SK-N-MC (cell line): ENCODE measurements around the gene MED27.

Source experiments
- DNase-seq: peaks from one replicate; pipeline ENCODE4 v3.0.0-alpha.2; 2011; ENCODE audit warnings: low read depth, low spot score
- H3K27ac ChIP-seq: fragments of 200-600 bp; sonication (generic); 2 replicates; pipeline ENCODE4 v1.5.1; 2016; ENCODE audit warnings: mixed run types
- H3K36me3 ChIP-seq: fragments of 200-600 bp; sonication (generic); 2 replicates; pipeline ENCODE4 v1.6.1; 2017; ENCODE audit warnings: antibody characterized with exemption, low read length, mixed read lengths; ENCODE audit not compliant: insufficient read depth
- H3K4me3 ChIP-seq: fragments of 200-600 bp; sonication (generic); 2 replicates; pipeline ENCODE4 v1.5.1; 2016
- H3K9ac ChIP-seq: fragments of 200-600 bp; sonication (generic); 2 replicates; pipeline ENCODE4 v1.8.0; 2017; ENCODE audit warnings: mixed run types, mixed read lengths; ENCODE audit not compliant: insufficient read length
- H3K9me3 ChIP-seq: fragments of 200-600 bp; sonication (generic); 2 replicates; pipeline ENCODE4 v1.6.1; 2017; ENCODE audit warnings: low read depth, mild to moderate bottlenecking, antibody characterized with exemption, low read length, moderate library complexity, mixed read lengths
- EZH2 ChIP-seq: fragments of 200-600 bp; sonication (generic); IDR thresholded peaks from one replicate; pipeline ENCODE4 v1.6.1; 2017; ENCODE audit warnings: antibody characterized with exemption
- FOXP2 ChIP-seq: optimal IDR thresholded peaks from 2 replicates; pipeline ENCODE3; 2011; ENCODE audit warnings: mild to moderate bottlenecking, moderate library complexity; ENCODE audit not compliant: insufficient read depth; ENCODE audit errors: extremely low read length, control extremely low read depth
- POLR2AphosphoS5 ChIP-seq: IDR thresholded peaks from 2 replicates; pipeline ENCODE4 v1.6.1; 2012; ENCODE audit warnings: mild to moderate bottlenecking, low read depth, low read length, borderline replicate concordance

Gene MED27

GRCh38 chr9:132079391-132080091 is at the start of gene MED27:
MED27 (minus strand) TSS chr9:132079867; CDS start chr9:132079844, 23 bp downstream.
- TF ChIP-seq EZH2 (no peak), POLR2AphosphoS5 (peak; percentile 67; the same call in 1 of the 2 replicates), FOXP2 (no peak)
- H3K27ac ChIP-seq: no peak within 1 kb of the TSS
- peak within 1 kb of the TSS; percentile 77 for H3K9ac ChIP-seq

GRCh38 chr9:132127888-132128534 is 48.3 kb upstream of the MED27 start:
- TF ChIP-seq EZH2 (no peak), POLR2AphosphoS5 (no peak), FOXP2 (no peak)
- DNase-seq: no peak
- Histone ChIP-seq H3K4me3 (no peak overlapping the region), H3K9me3 (no peaks in the 10 kb centered on the region), H3K36me3 (no peaks in the 10 kb centered on the region), H3K9ac (no peak overlapping the region), H3K27ac (no peak overlapping the region)

More at GRCh38 chr9:132079391-132080091, at the start of gene MED27:
- Histone ChIP-seq H3K4me3 (peak within 1 kb of the TSS; percentile 83), H3K9me3 (no peaks in the 10 kb centered on the region), H3K36me3 (peaks cover 23% of the 10 kb centered on the region)
- peak; percentile 70 for DNase-seq

GRCh38 chr9:132126680-132127236 is 47.1 kb upstream of the MED27 start:
- no peak for DNase-seq
- TF ChIP-seq FOXP2 (no peak), POLR2AphosphoS5 (no peak), EZH2 (no peak)
- H3K36me3 ChIP-seq: no peaks in the 10 kb centered on the region
- H3K4me3 ChIP-seq: no peak overlapping the region
- H3K9me3 ChIP-seq: no peaks in the 10 kb centered on the region
- no peak overlapping the region for H3K27ac ChIP-seq
- H3K9ac ChIP-seq: no peak overlapping the region

GRCh38 chr9:132125944-132126679 is 46.4 kb upstream of the MED27 start:
- DNase-seq: no peak
- TF ChIP-seq FOXP2 (no peak), EZH2 (no peak), POLR2AphosphoS5 (no peak)
- Histone ChIP-seq H3K4me3 (no peak overlapping the region), H3K9ac (no peak overlapping the region), H3K36me3 (no peaks in the 10 kb centered on the region), H3K27ac (no peak overlapping the region), H3K9me3 (no peaks in the 10 kb centered on the region)

GRCh38 chr9:132125361-132125760 is 45.7 kb upstream of the MED27 start:
- no peak for TF ChIP-seq EZH2
- TF ChIP-seq FOXP2: no peak
- TF ChIP-seq POLR2AphosphoS5: no peak
- H3K4me3 ChIP-seq: no peak overlapping the region

GRCh38 chr9:132124800-132125199 is 45.1 kb upstream of the MED27 start:
- no peak overlapping the region for H3K27ac ChIP-seq
- H3K9ac ChIP-seq: no peak overlapping the region
- no peak for DNase-seq
- H3K4me3 ChIP-seq: no peak overlapping the region
- TF ChIP-seq EZH2 (no peak), FOXP2 (no peak), POLR2AphosphoS5 (no peak)
- H3K36me3 ChIP-seq: no peaks in the 10 kb centered on the region
- H3K9me3 ChIP-seq: no peaks in the 10 kb centered on the region

More at GRCh38 chr9:132125361-132125760, 45.7 kb upstream of the MED27 start:
- Histone ChIP-seq H3K36me3 (no peaks in the 10 kb centered on the region), H3K27ac (no peak overlapping the region), H3K9ac (no peak overlapping the region), H3K9me3 (no peaks in the 10 kb centered on the region)
- no peak for DNase-seq

GRCh38 chr9:132121021-132121420 is 41.4 kb upstream of the MED27 start:
- H3K9me3 ChIP-seq: no peaks in the 10 kb centered on the region
- no peaks in the 10 kb centered on the region for H3K36me3 ChIP-seq
- no peak overlapping the region for H3K27ac ChIP-seq
- no peak overlapping the region for H3K9ac ChIP-seq
- H3K4me3 ChIP-seq: no peak overlapping the region
- TF ChIP-seq FOXP2: no peak
- TF ChIP-seq EZH2: no peak
- DNase-seq: no peak

- no peak for DNase-seq
- TF ChIP-seq EZH2 (no peak), FOXP2 (no peak), POLR2AphosphoS5 (no peak)
- H3K36me3 ChIP-seq: no peaks in the 10 kb centered on the region
- no peaks in the 10 kb centered on the region for H3K9me3 ChIP-seq
- no peak overlapping the region for H3K27ac ChIP-seq
- H3K9ac ChIP-seq: no peak overlapping the region
- no peak overlapping the region for H3K4me3 ChIP-seq
These were observed 38.0 kb upstream of the MED27 start for GRCh38 chr9:132117694-132118093.
